IMR-90 (cell line): Measurements from ENCODE around the gene PPP1R12B. TPM values are rescaled to one million over a fixed set of nuclear protein-coding genes. Genes with fewer than 3 reads are reported as not detected.
"Not testable (repeated sequence)": the region's sequence is repeated elsewhere in the genome, so short reads cannot be mapped to it uniquely, and the experiment has no call there.

Experiments
- ATAC-seq: fragments of 200-7000 bp; cut with Tn5 transposase; 2 replicates; pipeline ENCODE4 v1.9.1; 2020; ENCODE audit warnings: low read depth, mild to moderate bottlenecking, moderate library complexity
- BruUV-seq: library from RNA; stranded (reverse); fragments of 400-500 nt; replicated peaks from 2 replicates; lab custom pipeline; 2021; lab: Mats Ljungman, UMichigan
- CTCF ChIA-PET: fragments of 300-600 bp; formaldehyde crosslinking; extraction: SDS; loops from one replicate; lab custom pipeline; 2021; ENCODE audit warnings: antibody characterized with exemption; lab: Yijun Ruan, JAX
- POLR2A ChIA-PET: fragments of 300-600 bp; sonication (Branson Sonifier 250); formaldehyde crosslinking; loops from one replicate; lab custom pipeline; 2022; ENCODE audit warnings: antibody characterized with exemption; ENCODE audit not compliant: unreplicated experiment; lab: Charles Lee
- DNase-seq: peaks from one replicate; pipeline ENCODE4 v3.0.0; 2013
- H2AFZ ChIP-seq: replicated peaks from 2 replicates; pipeline ENCODE3; 2013; ENCODE audit warnings: low read length, mild to moderate bottlenecking; ENCODE audit not compliant: poor library complexity
- H2AK5ac ChIP-seq: 2 replicates; pipeline ENCODE4 v1.6.1; 2013; ENCODE audit warnings: low read depth, low read length, inconsistent platforms
- H2AK9ac ChIP-seq: replicated peaks from 2 replicates; pipeline ENCODE3; 2013; ENCODE audit warnings: mild to moderate bottlenecking, low read depth, low read length, moderate library complexity; ENCODE audit not compliant: poor library complexity
- H2BK120ac ChIP-seq: 2 replicates; pipeline ENCODE4 v1.6.1; 2013; ENCODE audit warnings: low read depth, low read length, inconsistent platforms
- H2BK15ac ChIP-seq: 3 replicates; pipeline ENCODE4 v1.6.1; 2013; ENCODE audit warnings: low read depth, low read length, inconsistent platforms
- H2BK20ac ChIP-seq: 2 replicates; pipeline ENCODE4 v1.6.1; 2013; ENCODE audit warnings: low read depth, mild to moderate bottlenecking, inconsistent platforms, low read length, moderate library complexity
- H2BK5ac ChIP-seq: 2 replicates; pipeline ENCODE4 v1.6.1; 2013; ENCODE audit warnings: mild to moderate bottlenecking, low read depth, low read length, inconsistent platforms; ENCODE audit not compliant: poor library complexity, severe bottlenecking
- H3K14ac ChIP-seq: replicated peaks from 2 replicates; pipeline ENCODE4 v1.6.1; 2013; ENCODE audit warnings: low read depth, low read length, inconsistent platforms
- H3K18ac ChIP-seq: 2 replicates; pipeline ENCODE4 v1.6.1; 2013; ENCODE audit warnings: low read depth, low read length, control low read depth
- H3K23ac ChIP-seq: 2 replicates; pipeline ENCODE4 v1.6.1; 2013; ENCODE audit warnings: low read depth, low read length, inconsistent platforms
- H3K27ac ChIP-seq: 2 replicates; pipeline ENCODE4 v1.5.1; 2013; ENCODE audit warnings: mild to moderate bottlenecking, control low read depth, low read length; ENCODE audit not compliant: insufficient read depth
- H3K27me3 ChIP-seq: 2 replicates; pipeline ENCODE4 v1.6.1; 2013; ENCODE audit warnings: low read length; ENCODE audit not compliant: control insufficient read depth, insufficient read depth
- H3K36me3 ChIP-seq: 2 replicates; pipeline ENCODE4 v1.6.1; 2013; ENCODE audit warnings: low read length, mixed read lengths; ENCODE audit not compliant: control insufficient read depth, insufficient read depth
- H3K4ac ChIP-seq: 2 replicates; pipeline ENCODE4 v1.6.1; 2013; ENCODE audit warnings: low read depth, low read length, inconsistent platforms
- H3K4me1 ChIP-seq: 2 replicates; pipeline ENCODE4 v1.6.1; 2013; ENCODE audit warnings: low read length, mixed read lengths; ENCODE audit not compliant: control insufficient read depth, insufficient read depth
- H3K4me2 ChIP-seq: 2 replicates; pipeline ENCODE4 v1.6.1; 2013; ENCODE audit warnings: low read depth, mild to moderate bottlenecking, control low read depth, low read length, moderate library complexity
- H3K4me3 ChIP-seq: 2 replicates; pipeline ENCODE4 v1.5.1; 2013; ENCODE audit warnings: low read depth, mild to moderate bottlenecking, control low read depth, low read length, moderate library complexity; ENCODE audit not compliant: insufficient read depth
- H3K56ac ChIP-seq: 2 replicates; pipeline ENCODE4 v1.6.1; 2013; ENCODE audit warnings: low read length, inconsistent platforms; ENCODE audit not compliant: insufficient read depth; ENCODE audit errors: extremely low read depth
- H3K79me1 ChIP-seq, 2 experiments: 2 replicates each; pipeline ENCODE4 v1.6.1; 2013; ENCODE audit warnings: low read length in 2 of 2, inconsistent platforms in 1 of 2, low read depth in 1 of 2
- H3K9ac ChIP-seq: 2 replicates; pipeline ENCODE4 v1.6.1; 2013; ENCODE audit warnings: low read depth, low read length, control low read depth
- H3K9me1 ChIP-seq: 2 replicates; pipeline ENCODE4 v1.6.1; 2013; ENCODE audit warnings: low read length, inconsistent platforms; ENCODE audit not compliant: insufficient read depth
- H3K9me3 ChIP-seq: 2 replicates; pipeline ENCODE4 v1.6.1; 2013; ENCODE audit warnings: low read length; ENCODE audit not compliant: control insufficient read depth, insufficient read depth
- H4K20me1 ChIP-seq: 2 replicates; pipeline ENCODE4 v1.6.1; 2013; ENCODE audit warnings: low read length, inconsistent platforms; ENCODE audit not compliant: insufficient read depth
- H4K5ac ChIP-seq: 2 replicates; pipeline ENCODE4 v1.6.1; 2013; ENCODE audit warnings: mild to moderate bottlenecking, low read depth, low read length, control low read depth
- H4K8ac ChIP-seq, 2 experiments: 2 replicates each; pipeline ENCODE4 v1.6.1; 2013; ENCODE audit warnings: low read depth in 2 of 2, low read length in 2 of 2, control low read depth in 1 of 2, inconsistent platforms in 1 of 2
- H4K91ac ChIP-seq: 2 replicates; pipeline ENCODE4 v1.6.1; 2013; ENCODE audit warnings: low read depth, low read length, inconsistent platforms; ENCODE audit not compliant: insufficient read depth
- WGBS, 2 experiments: methylation state at CpG; one replicate each; pipeline versions ENCODE4 v1.1.5 to v1.1.7; 2013; ENCODE audit warnings: missing lambda C conversion rate in 2 of 2; ENCODE audit not compliant: insufficient read length in 1 of 2; ENCODE audit errors: extremely low coverage in 2 of 2; 5-methylcytosine and 5-hydroxymethylcytosine counted together
- dilution Hi-C: fragments of 300-500 bp; cut with HindIII; formaldehyde crosslinking; loops from one replicate; pipeline ENCODE4 v1.14.3; 2018; ENCODE audit warnings: low sequenced_read_pairs; ENCODE audit not compliant: unreplicated experiment
- in situ Hi-C: fragments of 300-500 bp; cut with MboI; formaldehyde crosslinking; loops from 3 replicates; pipeline ENCODE4 v1.14.3; 2019; ENCODE audit warnings: low sequenced_read_pairs, inconsistent platforms, mixed read lengths
- intact Hi-C: fragments of 100-400 bp; cut with micrococcal nuclease; formaldehyde crosslinking; loops from 2 replicates; pipeline ENCODE4 v1.10.0; 2022
- polyA plus RNA-seq, 3 experiments: library from polyadenylated mRNA; depleted of rRNA; stranded (reverse); fragments of >200 nt; gene quantifications; 2 replicates each; pipeline ENCODE4 v1.2.3, GENCODE V29; 2012; ENCODE audit warnings: low replicate concordance in 1 of 3
- total RNA-seq: library from RNA; depleted of rRNA; stranded (reverse); fragments of >200 nt; gene quantifications from 2 replicates; pipeline ENCODE4 v1.2.3, GENCODE V29; 2012

Gene PPP1R12B
- total and polyA plus RNA-seq, 2 of the 4 experiments (the other 2 are of a cell fraction), result 8.5 to 12.0 TPM

GRCh38 chr1:202553078-202553477 lies 204.6 kb downstream of the PPP1R12B start:
- H2BK120ac ChIP-seq, H3K18ac ChIP-seq, POLR2A ChIA-PET, H3K56ac ChIP-seq, H2BK20ac ChIP-seq, H3K27me3 ChIP-seq, H3K4ac ChIP-seq, H3K23ac ChIP-seq, H3K4me1 ChIP-seq, H3K14ac ChIP-seq, H2BK15ac ChIP-seq, H2AFZ ChIP-seq, H4K5ac ChIP-seq, in situ Hi-C loops, H3K9me1 ChIP-seq, intact Hi-C loops, H3K9ac ChIP-seq, dilution Hi-C loops, H2AK9ac ChIP-seq, CTCF ChIA-PET, H4K8ac ChIP-seq, H3K4me2 ChIP-seq, H3K36me3 ChIP-seq, H3K27ac ChIP-seq, H2AK5ac ChIP-seq, H4K20me1 ChIP-seq, H3K9me3 ChIP-seq, H3K79me1 ChIP-seq, H4K91ac ChIP-seq, DNase-seq, H3K4me3 ChIP-seq, ATAC-seq, BruUV-seq, H2BK5ac ChIP-seq: not testable (repeated sequence)
- WGBS, 2 experiments, result no CpG with 5 or more reads among the region's 1 CpG
